Vagina (tissue), 2 donors: Measurements from ENCODE around the gene MED17. TPM values are rescaled to one million over a fixed set of nuclear protein-coding genes. Genes with fewer than 3 reads are reported as not detected.

Experiments
- DNase-seq, 2 donors: peaks; one replicate each; pipeline ENCODE4 v3.0.0-alpha.2; 2017; ENCODE audit errors: extremely low spot score in 2 of 2
- H3K27ac ChIP-seq: fragments of 200-600 bp; sonication (generic); one replicate; pipeline ENCODE4 v1.5.1; 2019
- H3K27me3 ChIP-seq: fragments of 200-600 bp; sonication (generic); one replicate; pipeline ENCODE4 v1.5.1; 2019
- H3K36me3 ChIP-seq, 2 donors: fragments of 200-600 bp; sonication (generic); one replicate each; pipeline ENCODE4 v1.5.1; 2017 to 2019
- H3K4me1 ChIP-seq: fragments of 200-600 bp; sonication (generic); one replicate; pipeline ENCODE4 v1.5.1; 2019
- H3K4me3 ChIP-seq, 2 donors: fragments of 200-600 bp; sonication (generic); 1 replicate in 1 of 2; 2 replicates in 1 of 2; pipeline ENCODE4 v1.5.1; 2016 to 2019
- H3K9me3 ChIP-seq: fragments of 200-600 bp; sonication (generic); one replicate; pipeline ENCODE4 v1.5.1; 2019
- POLR2A ChIP-seq, 2 donors: fragments of 450-650 bp; IDR thresholded peaks; one replicate each; pipeline ENCODE4 v1.6.1; 2017; ENCODE audit warnings: antibody characterized with exemption in 2 of 2, mild to moderate bottlenecking in 2 of 2, moderate library complexity in 2 of 2
- POLR2AphosphoS5 ChIP-seq, 2 donors: sonication (generic); formaldehyde crosslinking; IDR thresholded peaks; one replicate each; pipeline ENCODE4 v1.9.0; 2017; ENCODE audit warnings: antibody characterized with exemption in 2 of 2, mild to moderate bottlenecking in 2 of 2, low read depth in 1 of 2; ENCODE audit not compliant: insufficient read depth in 1 of 2
- intact Hi-C: fragments of 100-400 bp; cut with DNase I; formaldehyde crosslinking; loops from one replicate; pipeline ENCODE4 v1.15.1; 2023
- total RNA-seq: library from RNA; depleted of rRNA; stranded (reverse); fragments of >200 nt; gene quantifications from one replicate; pipeline ENCODE4 v1.2.3, GENCODE V29; 2016
- TF ChIP-seq, protein P1 (sequence below), 3 experiments: fragments of 450-650 bp in 2 of 3; fragments of 200-600 bp in 1 of 3; sonication (generic) in 1 of 3; IDR thresholded peaks; one replicate each; pipeline ENCODE4 v1.5.1; 2017 to 2019; ENCODE audit warnings: antibody characterized with exemption in 3 of 3, mild to moderate bottlenecking in 2 of 3, moderate library complexity in 2 of 3

MED17 gene
- total RNA-seq, 1 donor from 2014 or later, result 29.0 TPM

DNA sequence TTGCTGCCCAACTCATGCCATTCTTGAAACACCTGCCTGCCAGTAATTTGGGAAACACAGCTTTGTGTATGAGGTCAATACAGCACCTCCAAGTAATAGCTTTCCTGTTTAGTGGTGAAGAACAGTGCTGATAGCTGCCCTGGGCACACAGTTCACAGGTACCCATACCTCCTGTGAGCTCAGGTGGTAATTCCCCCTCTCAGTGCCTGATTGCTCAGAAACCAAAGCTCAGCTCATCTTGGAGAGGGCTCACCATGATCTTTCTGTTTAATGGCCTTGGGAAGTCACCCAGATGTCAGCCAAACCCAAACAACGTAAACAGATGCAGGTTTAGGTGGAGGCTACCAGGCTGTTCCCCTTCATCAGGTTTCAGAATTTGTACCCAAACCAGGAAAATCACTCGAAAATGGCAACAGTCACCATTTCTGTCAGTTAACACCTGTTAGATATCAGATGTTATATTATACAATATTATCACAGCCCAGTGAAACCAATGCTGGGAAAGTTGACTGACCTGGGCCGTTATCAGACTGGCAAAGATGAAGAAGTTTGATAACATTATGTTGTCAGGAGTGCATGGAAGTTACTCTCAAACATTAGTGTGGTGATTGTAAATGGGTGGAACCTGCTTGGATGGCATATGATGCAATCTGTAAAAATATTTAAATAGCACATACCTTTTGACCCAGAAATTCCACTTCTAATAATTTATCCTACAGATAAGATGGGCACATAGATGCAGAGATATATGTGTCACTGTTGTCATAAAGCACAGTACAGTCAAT lies 47.5 kb downstream of the MED17 start:
- no peak overlapping the region for H3K4me3 ChIP-seq
- H3K36me3 ChIP-seq, result no peaks in the 10 kb centered on the region
- no peaks in the 10 kb centered on the region for H3K9me3 ChIP-seq
- no peaks in the 10 kb centered on the region for H3K27me3 ChIP-seq
- no peaks in the 10 kb centered on the region for H3K4me1 ChIP-seq
- no peak for DNase-seq
- TF ChIP-seq POLR2A (IDR thresholded peaks at IDR 0.05) (no peak), POLR2AphosphoS5 (IDR thresholded peaks at IDR 0.05; ENCODE audit: insufficient read depth in 1 of 2, low read depth in 1 of 2) (no peak)
- TF ChIP-seq, protein P1, sequence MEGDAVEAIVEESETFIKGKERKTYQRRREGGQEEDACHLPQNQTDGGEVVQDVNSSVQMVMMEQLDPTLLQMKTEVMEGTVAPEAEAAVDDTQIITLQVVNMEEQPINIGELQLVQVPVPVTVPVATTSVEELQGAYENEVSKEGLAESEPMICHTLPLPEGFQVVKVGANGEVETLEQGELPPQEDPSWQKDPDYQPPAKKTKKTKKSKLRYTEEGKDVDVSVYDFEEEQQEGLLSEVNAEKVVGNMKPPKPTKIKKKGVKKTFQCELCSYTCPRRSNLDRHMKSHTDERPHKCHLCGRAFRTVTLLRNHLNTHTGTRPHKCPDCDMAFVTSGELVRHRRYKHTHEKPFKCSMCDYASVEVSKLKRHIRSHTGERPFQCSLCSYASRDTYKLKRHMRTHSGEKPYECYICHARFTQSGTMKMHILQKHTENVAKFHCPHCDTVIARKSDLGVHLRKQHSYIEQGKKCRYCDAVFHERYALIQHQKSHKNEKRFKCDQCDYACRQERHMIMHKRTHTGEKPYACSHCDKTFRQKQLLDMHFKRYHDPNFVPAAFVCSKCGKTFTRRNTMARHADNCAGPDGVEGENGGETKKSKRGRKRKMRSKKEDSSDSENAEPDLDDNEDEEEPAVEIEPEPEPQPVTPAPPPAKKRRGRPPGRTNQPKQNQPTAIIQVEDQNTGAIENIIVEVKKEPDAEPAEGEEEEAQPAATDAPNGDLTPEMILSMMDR (IDR thresholded peaks at IDR 0.05), result no peak
- intact Hi-C loops, result no loop called here
- H3K27ac ChIP-seq, result no peak overlapping the region

DNA sequence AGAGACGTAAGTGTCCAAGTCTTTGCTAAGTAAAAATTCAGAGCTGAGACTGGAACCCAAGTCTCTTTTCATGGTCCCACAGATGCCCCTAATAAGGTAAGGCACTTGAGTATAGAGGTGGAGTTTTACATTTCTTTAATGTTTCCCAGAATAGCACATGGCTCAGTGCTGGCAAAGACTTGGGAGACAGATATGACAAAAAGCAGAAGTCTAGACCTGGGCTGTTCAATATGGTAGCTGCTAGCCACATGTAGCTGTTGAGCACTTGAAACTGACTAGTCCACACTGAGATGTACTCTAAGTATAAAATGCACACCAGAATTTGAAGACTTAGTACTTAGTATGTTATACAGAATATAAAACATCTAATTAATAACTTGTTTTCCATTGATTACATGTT lies 48.7 kb downstream of the MED17 start:
- no peaks in the 10 kb centered on the region for H3K9me3 ChIP-seq
- no peaks in the 10 kb centered on the region for H3K36me3 ChIP-seq
- TF ChIP-seq POLR2AphosphoS5 (IDR thresholded peaks at IDR 0.05; ENCODE audit: insufficient read depth in 1 of 2, low read depth in 1 of 2) (no peak), POLR2A (IDR thresholded peaks at IDR 0.05) (no peak)
- TF ChIP-seq, protein P1 (IDR thresholded peaks at IDR 0.05), result no peak
- H3K27ac ChIP-seq, result no peak overlapping the region
- no peaks in the 10 kb centered on the region for H3K27me3 ChIP-seq
- intact Hi-C loops, result no loop called here
- no peak for DNase-seq
- no peaks in the 10 kb centered on the region for H3K4me1 ChIP-seq
- no peak overlapping the region for H3K4me3 ChIP-seq

DNA sequence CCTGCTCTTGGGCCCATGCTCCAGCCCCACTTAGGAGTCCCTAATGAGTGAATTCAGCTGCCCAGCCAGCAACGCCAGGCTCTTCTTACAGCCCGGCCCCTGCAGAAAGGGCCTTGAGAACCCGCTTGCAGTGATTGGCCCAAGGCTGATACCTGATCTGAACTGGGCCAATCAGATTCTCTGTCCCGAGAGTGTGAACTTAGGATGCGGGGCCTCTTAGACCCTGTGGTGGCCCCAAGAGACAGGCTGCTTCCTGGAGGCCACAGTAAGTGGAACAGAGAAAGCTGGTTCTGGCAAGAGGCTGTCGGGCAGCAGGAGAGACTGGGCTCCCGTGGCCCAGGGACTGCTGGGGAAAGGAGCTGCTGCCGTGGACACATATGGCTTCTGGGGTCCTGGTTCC lies 54.9 kb downstream of the MED17 start:
- no peaks in the 10 kb centered on the region for H3K27me3 ChIP-seq
- H3K4me1 ChIP-seq, result no peaks in the 10 kb centered on the region
- no peak overlapping the region for H3K4me3 ChIP-seq
- intact Hi-C loops, result no loop called here
- no peak overlapping the region for H3K27ac ChIP-seq
- no peaks in the 10 kb centered on the region for H3K9me3 ChIP-seq
- peak in 1 of 2 donors; percentile 78 for DNase-seq
- TF ChIP-seq, protein P1 (IDR thresholded peaks at IDR 0.05), result no peak
- TF ChIP-seq POLR2A (IDR thresholded peaks at IDR 0.05) (no peak), POLR2AphosphoS5 (IDR thresholded peaks at IDR 0.05; ENCODE audit: insufficient read depth in 1 of 2, low read depth in 1 of 2) (no peak)
- no peaks in the 10 kb centered on the region for H3K36me3 ChIP-seq

DNA sequence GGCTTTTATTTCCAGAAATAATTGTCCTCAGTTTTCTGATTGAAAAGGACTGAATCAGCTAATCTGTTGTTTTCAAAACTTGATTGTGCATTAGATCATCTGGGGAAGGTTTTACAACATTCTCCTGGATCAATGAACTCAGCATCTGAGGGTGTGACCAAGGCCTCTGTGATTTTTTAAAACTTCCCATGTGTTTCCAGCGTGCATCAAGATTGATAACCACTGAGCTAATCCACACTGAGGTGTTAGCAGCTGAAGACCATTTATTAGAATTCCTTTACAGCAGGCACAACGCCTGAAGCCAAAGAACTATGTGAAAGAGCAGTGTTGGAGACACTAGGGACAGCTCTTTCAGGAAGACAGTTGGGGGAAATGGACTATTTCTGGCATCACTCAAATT lies 56.1 kb downstream of the MED17 start:
- TF ChIP-seq POLR2A (IDR thresholded peaks at IDR 0.05) (no peak), POLR2AphosphoS5 (IDR thresholded peaks at IDR 0.05; ENCODE audit: insufficient read depth in 1 of 2, low read depth in 1 of 2) (no peak)
- TF ChIP-seq, protein P1 (IDR thresholded peaks at IDR 0.05), result no peak
- H3K27ac ChIP-seq, result no peak overlapping the region
- H3K4me1 ChIP-seq, result no peaks in the 10 kb centered on the region
- H3K36me3 ChIP-seq, result no peaks in the 10 kb centered on the region
- H3K4me3 ChIP-seq, result no peak overlapping the region
- intact Hi-C loops, result no loop called here
- no peaks in the 10 kb centered on the region for H3K27me3 ChIP-seq
- H3K9me3 ChIP-seq, result no peaks in the 10 kb centered on the region
- DNase-seq, result peak in 1 of 2 donors; percentile 16

DNA sequence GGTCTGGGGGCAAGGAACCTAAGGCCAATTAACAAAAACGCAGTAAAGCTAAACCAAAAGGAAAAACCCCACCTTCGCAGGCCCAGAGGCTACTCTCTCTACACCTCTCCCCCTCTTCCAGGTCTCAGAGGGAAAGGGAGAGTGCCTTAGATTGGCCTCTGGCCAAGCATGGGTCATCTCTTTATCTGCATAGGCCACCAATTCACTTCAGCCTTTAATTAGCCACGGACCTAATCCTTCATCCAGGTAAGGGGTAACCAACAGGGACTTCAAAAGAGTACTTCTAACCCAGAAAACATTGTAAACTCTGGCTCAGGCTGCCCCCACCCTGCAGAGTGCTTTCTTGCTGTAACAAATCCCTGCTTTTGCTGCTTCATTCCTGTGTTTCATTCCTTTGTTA lies 56.9 kb downstream of the MED17 start:
- no peaks in the 10 kb centered on the region for H3K36me3 ChIP-seq
- no peaks in the 10 kb centered on the region for H3K27me3 ChIP-seq
- H3K9me3 ChIP-seq, result no peaks in the 10 kb centered on the region
- H3K4me3 ChIP-seq, result no peak overlapping the region
- no peak for DNase-seq
- H3K27ac ChIP-seq, result no peak overlapping the region
- intact Hi-C loops, result no loop called here
- no peaks in the 10 kb centered on the region for H3K4me1 ChIP-seq
- TF ChIP-seq, protein P1 (IDR thresholded peaks at IDR 0.05), result no peak
- TF ChIP-seq POLR2AphosphoS5 (IDR thresholded peaks at IDR 0.05; ENCODE audit: insufficient read depth in 1 of 2, low read depth in 1 of 2) (no peak), POLR2A (IDR thresholded peaks at IDR 0.05) (no peak)
